Keratinocyte (primary cell): ENCODE measurements around the gene NAA16. TPM values are rescaled to one million over a fixed set of nuclear protein-coding genes. Genes with fewer than 3 reads are reported as not detected.

ENCODE experiments used
- DNase-seq: peaks from one replicate; pipeline ENCODE4 v3.0.0-alpha.2; 2011; ENCODE audit warnings: low read depth, missing footprints, low spot score
- FAIRE-seq: peaks from 2 replicates; lab custom pipeline; 2011; peaks lifted over from hg19 to GRCh38; lab: Jason Lieb, UNC
- H2AFZ ChIP-seq: 2 replicates; pipeline ENCODE4 v1.6.0; 2012; ENCODE audit warnings: low read length, control low read depth, inconsistent platforms; ENCODE audit not compliant: control insufficient read depth
- H3K27ac ChIP-seq: 2 replicates; pipeline ENCODE4 v1.5.1; 2011; ENCODE audit warnings: low read length; ENCODE audit not compliant: control insufficient read depth, insufficient read depth
- H3K27me3 ChIP-seq: 3 replicates; pipeline ENCODE4 v1.6.0; 2011; ENCODE audit warnings: low read length; ENCODE audit not compliant: control insufficient read depth, insufficient read depth; ENCODE audit errors: extremely low read depth
- H3K36me3 ChIP-seq, 2 experiments: 2 replicates in 1 of 2; 3 replicates in 1 of 2; pipeline ENCODE4 v1.5.1; 2011; ENCODE audit warnings: low read length in 2 of 2, mild to moderate bottlenecking in 1 of 2; ENCODE audit not compliant: control insufficient read depth in 2 of 2, insufficient read depth in 2 of 2; ENCODE audit errors: extremely low read depth in 1 of 2
- H3K4me1 ChIP-seq: 3 replicates; pipeline ENCODE4 v1.5.1; 2011; ENCODE audit warnings: low read length; ENCODE audit not compliant: control insufficient read depth, insufficient read depth; ENCODE audit errors: extremely low read depth
- H3K4me2 ChIP-seq: 3 replicates; pipeline ENCODE4 v1.6.0; 2011; ENCODE audit warnings: low read depth, low read length; ENCODE audit not compliant: control insufficient read depth, insufficient read depth; ENCODE audit errors: extremely low read depth
- H3K4me3 ChIP-seq, 3 experiments: fragments of 200-600 bp in 1 of 3; sonication (generic) in 1 of 3; 2 replicates in 2 of 3; 3 replicates in 1 of 3; pipeline ENCODE4 v1.5.1; 2011 to 2016; ENCODE audit warnings: low read length in 3 of 3, mild to moderate bottlenecking in 3 of 3, control low read depth in 2 of 3, inconsistent platforms in 1 of 3, low read depth in 1 of 3, mixed read lengths in 1 of 3, mixed run types in 1 of 3, moderate library complexity in 1 of 3; ENCODE audit not compliant: control insufficient read depth in 2 of 3, insufficient read depth in 2 of 3; ENCODE audit errors: extremely low read depth in 1 of 3
- H3K79me2 ChIP-seq: 2 replicates; pipeline ENCODE4 v1.6.0; 2012; ENCODE audit warnings: low read length; ENCODE audit not compliant: control insufficient read depth, insufficient read depth
- H3K9ac ChIP-seq: 3 replicates; pipeline ENCODE4 v1.6.0; 2011; ENCODE audit warnings: low read length; ENCODE audit not compliant: control insufficient read depth, insufficient read depth; ENCODE audit errors: extremely low read depth
- H3K9me1 ChIP-seq: 3 replicates; pipeline ENCODE4 v1.6.0; 2011; ENCODE audit warnings: low read length; ENCODE audit not compliant: control insufficient read depth, insufficient read depth; ENCODE audit errors: extremely low read depth
- H3K9me3 ChIP-seq: 2 replicates; pipeline ENCODE4 v1.5.1; 2012; ENCODE audit warnings: low read depth, low read length; ENCODE audit not compliant: control insufficient read depth
- H4K20me1 ChIP-seq: 3 replicates; pipeline ENCODE4 v1.6.0; 2011; ENCODE audit warnings: low read length; ENCODE audit not compliant: control insufficient read depth, insufficient read depth; ENCODE audit errors: extremely low read depth
- CTCF ChIP-seq, 3 experiments: IDR thresholded peaks in 1 of 3; conservative IDR thresholded peaks in 1 of 3; optimal IDR thresholded peaks in 1 of 3; 2 replicates in 2 of 3; 3 replicates in 1 of 3; pipeline versions ENCODE3 to v1.5.1; 2011; ENCODE audit warnings: low read length in 3 of 3, mild to moderate bottlenecking in 3 of 3, moderate library complexity in 2 of 3, control low read depth in 1 of 3, inconsistent platforms in 1 of 3; ENCODE audit not compliant: insufficient read depth in 2 of 3; ENCODE audit errors: extremely low read depth in 1 of 3
- EZH2 ChIP-seq: IDR thresholded peaks from one replicate; pipeline ENCODE4 v1.6.1; 2012; ENCODE audit warnings: inconsistent platforms, mild to moderate bottlenecking, low read length, moderate library complexity
- dilution Hi-C: fragments of 300-500 bp; cut with MboI; formaldehyde crosslinking; loops from one replicate; pipeline ENCODE4 v1.7.0; 2020; ENCODE audit warnings: low sequenced_read_pairs; ENCODE audit not compliant: extremely low pct_ligation_motif_present
- polyA plus RNA-seq, 5 experiments: library from polyadenylated mRNA; depleted of rRNA in 3 of 5; stranded (reverse) in 3 of 5; stranded (forward) in 1 of 5; unstranded in 1 of 5; fragments of >200 nt; gene quantifications; 1 replicate in 1 of 5; 2 replicates in 3 of 5; 3 replicates in 1 of 5; pipeline versions ENCODE4 v1.2.1 to v1.2.3, GENCODE V29; 2011 to 2012; ENCODE audit warnings: missing spikeins in 2 of 5, low read depth in 1 of 5, low replicate concordance in 1 of 5

The NAA16 gene
- polyA plus RNA-seq, 1 donor (not counting 4 experiments of a cell fraction or from before 2014, with no cell fraction given) = 12.0 TPM

- no peaks in the 10 kb centered on the region for H3K79me2 ChIP-seq
These were observed 77.2 kb downstream of the NAA16 start for GRCh38 chr13:41388143-41388881.

GRCh38 chr13:41389580-41389979 lies 78.5 kb downstream of the NAA16 start:
- Histone ChIP-seq H3K4me1 (no peaks in the 10 kb centered on the region), H3K79me2 (no peaks in the 10 kb centered on the region), H3K9me1 (no peaks in the 10 kb centered on the region), H3K27me3 (no peaks in the 10 kb centered on the region), H4K20me1 (no peaks in the 10 kb centered on the region), H3K4me2 (no peak overlapping the region), H3K4me3 (no peak overlapping the region), H3K27ac (no peak overlapping the region), H3K9me3 (no peaks in the 10 kb centered on the region), H2AFZ (no peak overlapping the region), H3K36me3 (no peaks in the 10 kb centered on the region), H3K9ac (no peak overlapping the region)
- TF ChIP-seq EZH2 = no peak
- TF ChIP-seq CTCF (optimal IDR thresholded peaks at IDR 0.05 in 1 of 3, IDR thresholded peaks at IDR 0.05 in 1 of 3, conservative IDR thresholded peaks at IDR 0.05 in 1 of 3; ENCODE audit: extremely low read depth in 1 of 3, insufficient read depth in 2 of 3, low read length in 3 of 3) = no peak
- FAIRE-seq (no peak), DNase-seq (no peak)
- dilution Hi-C loops = no loop called here

More at GRCh38 chr13:41388143-41388881, 77.2 kb downstream of the NAA16 start:
- TF ChIP-seq EZH2 (no peak), CTCF (optimal IDR thresholded peaks at IDR 0.05 in 1 of 3, IDR thresholded peaks at IDR 0.05 in 1 of 3, conservative IDR thresholded peaks at IDR 0.05 in 1 of 3; ENCODE audit: extremely low read depth in 1 of 3, insufficient read depth in 2 of 3, low read length in 3 of 3) (no peak)
- Histone ChIP-seq H3K9me3 (no peaks in the 10 kb centered on the region), H3K27me3 (no peaks in the 10 kb centered on the region), H3K9me1 (no peaks in the 10 kb centered on the region), H3K4me1 (no peaks in the 10 kb centered on the region), H3K9ac (no peak overlapping the region), H4K20me1 (no peaks in the 10 kb centered on the region), H3K36me3 (no peaks in the 10 kb centered on the region), H3K4me2 (no peak overlapping the region), H3K4me3 (no peak overlapping the region), H3K27ac (no peak overlapping the region), H2AFZ (no peak overlapping the region)
- dilution Hi-C loops = no loop called here
- FAIRE-seq (no peak), DNase-seq (no peak)
